SK-N-SH (cell line): Measurements from ENCODE around the gene SAE1. TPM values are rescaled to one million over a fixed set of nuclear protein-coding genes. Genes with fewer than 3 reads are reported as not detected.

Experiments
- CTCF ChIA-PET: fragments of 300-600, 350-600 bp; formaldehyde crosslinking; extraction: SDS; loops from one replicate; lab custom pipeline; 2021; lab: Yijun Ruan, JAX
- POLR2A ChIA-PET: fragments of 350-600 bp; sonication (Branson Sonifier 250); formaldehyde crosslinking; extraction: SDS; loops from one replicate; lab custom pipeline; 2020; ENCODE audit warnings: antibody characterized with exemption, inconsistent platforms; lab: Yijun Ruan, JAX
- DNase-seq: peaks from one replicate; pipeline ENCODE4 v3.0.0; 2012
- H2AFZ ChIP-seq: fragments of 200-600 bp; sonication (generic); 2 replicates; pipeline ENCODE4 v1.8.1; 2016; ENCODE audit warnings: antibody characterized with exemption, mild to moderate bottlenecking, low read depth
- H3F3A ChIP-seq: fragments of 200-600 bp; sonication (generic); replicated peaks from 2 replicates; pipeline ENCODE3; 2016; ENCODE audit warnings: antibody characterized with exemption, mild to moderate bottlenecking; ENCODE audit not compliant: insufficient read depth
- H3K27ac ChIP-seq, 2 experiments: fragments of 200-500 bp in 1 of 2; fragments of 200-600 bp in 1 of 2; sonication (Bioruptor generic) in 1 of 2; sonication (generic), shearing (Covaris generic) in 1 of 2; 2 replicates each; pipeline versions ENCODE4 v1.5.1 to v1.6.1; 2014 to 2016; ENCODE audit warnings: low read depth in 2 of 2, inconsistent platforms in 1 of 2, low read length in 1 of 2, mild to moderate bottlenecking in 1 of 2, mixed read lengths in 1 of 2
- H3K27me3 ChIP-seq: fragments of 200-600 bp; sonication (generic), shearing (Covaris generic); 2 replicates; pipeline ENCODE4 v1.6.1; 2016; ENCODE audit warnings: mixed run types; ENCODE audit not compliant: insufficient read depth
- H3K36me3 ChIP-seq, 2 experiments: fragments of 200-500 bp in 1 of 2; fragments of 200-600 bp in 1 of 2; sonication (Bioruptor generic) in 1 of 2; sonication (generic) in 1 of 2; replicated peaks in 1 of 2; 2 replicates each; pipeline versions ENCODE3 to v1.5.1; 2014 to 2016; ENCODE audit warnings: low read length in 1 of 2, mild to moderate bottlenecking in 1 of 2; ENCODE audit not compliant: insufficient read depth in 2 of 2, control insufficient read depth in 1 of 2
- H3K4me1 ChIP-seq, 2 experiments: fragments of 200-500 bp in 1 of 2; fragments of 200-600 bp in 1 of 2; sonication (Bioruptor generic) in 1 of 2; sonication (generic), shearing (Covaris generic) in 1 of 2; 2 replicates each; pipeline versions ENCODE4 v1.5.1 to v1.6.1; 2014 to 2016; ENCODE audit warnings: low read depth in 1 of 2, low read length in 1 of 2, mixed run types in 1 of 2; ENCODE audit not compliant: insufficient read depth in 2 of 2, control insufficient read depth in 1 of 2
- H3K4me2 ChIP-seq: fragments of 200-600 bp; sonication (generic), shearing (Covaris generic); 2 replicates; pipeline ENCODE4 v1.6.1; 2017; ENCODE audit warnings: mixed run types
- H3K4me3 ChIP-seq, 2 experiments: fragments of 200-500 bp in 1 of 2; fragments of 200-600 bp in 1 of 2; sonication (Bioruptor generic) in 1 of 2; sonication (generic), shearing (Covaris generic) in 1 of 2; 2 replicates each; pipeline versions ENCODE4 v1.5.1 to v1.8.1; 2014 to 2016; ENCODE audit warnings: low read depth in 2 of 2, inconsistent platforms in 1 of 2, low read length in 1 of 2, mild to moderate bottlenecking in 1 of 2, mixed read lengths in 1 of 2, moderate library complexity in 1 of 2
- H3K79me2 ChIP-seq: fragments of 200-600 bp; sonication (generic); 2 replicates; pipeline ENCODE4 v1.8.1; 2017; ENCODE audit warnings: mild to moderate bottlenecking; ENCODE audit not compliant: insufficient read depth
- H3K9ac ChIP-seq: fragments of 200-600 bp; sonication (generic); 2 replicates; pipeline ENCODE4 v1.6.1; 2017; ENCODE audit warnings: mixed run types
- H3K9me2 ChIP-seq: fragments of 200-600 bp; sonication (generic); 2 replicates; pipeline ENCODE4 v1.6.1; 2017; ENCODE audit warnings: mixed run types
- H3K9me3 ChIP-seq: fragments of 200-600 bp; sonication (generic); 2 replicates; pipeline ENCODE4 v1.6.1; 2017; ENCODE audit warnings: mixed run types, mild to moderate bottlenecking, moderate library complexity
- H4K20me1 ChIP-seq: fragments of 200-600 bp; sonication (generic); 2 replicates; pipeline ENCODE4 v1.6.1; 2017; ENCODE audit warnings: mild to moderate bottlenecking, mixed run types; ENCODE audit not compliant: insufficient read depth
- CHD2 ChIP-seq: fragments of 150-350 bp; IDR thresholded peaks from 2 replicates; pipeline ENCODE4 v1.6.1; 2018; ENCODE audit warnings: low read length; ENCODE audit not compliant: partially characterized antibody
- CTCF ChIP-seq: fragments of 200-600 bp; sonication (generic); IDR thresholded peaks from 2 replicates; pipeline ENCODE4 v1.6.1; 2017; ENCODE audit warnings: antibody characterized with exemption, mild to moderate bottlenecking, moderate library complexity
- ELF1 ChIP-seq: IDR thresholded peaks from 2 replicates; pipeline ENCODE4 v1.4.0; 2012
- EZH2phosphoT487 ChIP-seq: fragments of 200-600 bp; sonication (generic); IDR thresholded peaks from 2 replicates; pipeline ENCODE4 v1.6.1; 2017; ENCODE audit warnings: low read depth, mixed run types, mild to moderate bottlenecking, antibody characterized with exemption, moderate library complexity, borderline replicate concordance
- GABPA ChIP-seq: IDR thresholded peaks from 2 replicates; pipeline ENCODE4 v1.4.0; 2012; ENCODE audit warnings: low read depth, mild to moderate bottlenecking
- GATA2 ChIP-seq: sonication (generic); formaldehyde crosslinking; IDR thresholded peaks from 2 replicates; pipeline ENCODE4 v1.5.0; 2020; ENCODE audit warnings: mild to moderate bottlenecking, missing genetic modification reagents
- MXI1 ChIP-seq: IDR thresholded peaks from 2 replicates; pipeline ENCODE4 v1.6.1; 2012; ENCODE audit warnings: mild to moderate bottlenecking, low read depth, low read length, improper control_type of control experiment
- NFIC ChIP-seq: IDR thresholded peaks from 2 replicates; pipeline ENCODE4 v1.4.0; 2012; ENCODE audit warnings: borderline replicate concordance
- NRF1 ChIP-seq: IDR thresholded peaks from 2 replicates; pipeline ENCODE4 v1.6.1; 2012; ENCODE audit warnings: low read depth, mild to moderate bottlenecking, low read length
- POLR2AphosphoS5 ChIP-seq: IDR thresholded peaks from 2 replicates; pipeline ENCODE4 v1.6.1; 2012; ENCODE audit warnings: low read depth, low read length
- RAD21 ChIP-seq: IDR thresholded peaks from 2 replicates; pipeline ENCODE4 v1.6.1; 2012; ENCODE audit warnings: mild to moderate bottlenecking, low read length
- TAF1 ChIP-seq: IDR thresholded peaks from 2 replicates; pipeline ENCODE4 v1.6.1; 2012; ENCODE audit warnings: low read depth, mild to moderate bottlenecking, low read length, moderate library complexity, borderline replicate concordance
- TCF12 ChIP-seq: IDR thresholded peaks from 2 replicates; pipeline ENCODE4 v1.4.0; 2012
- TEAD4 ChIP-seq: IDR thresholded peaks from 2 replicates; pipeline ENCODE4 v1.4.0; 2012; ENCODE audit warnings: mild to moderate bottlenecking, borderline replicate concordance; ENCODE audit not compliant: insufficient read depth
- USF1 ChIP-seq: IDR thresholded peaks from 2 replicates; pipeline ENCODE4 v1.4.0; 2012; ENCODE audit warnings: low read depth, borderline replicate concordance
- YY1 ChIP-seq: IDR thresholded peaks from 2 replicates; pipeline ENCODE4 v1.4.0; 2012; ENCODE audit warnings: low read depth, mild to moderate bottlenecking
- WGBS: methylation state at CpG from one replicate; pipeline ENCODE4 v1.1.6; 2017; ENCODE audit warnings: low lambda C conversion rate; 5-methylcytosine and 5-hydroxymethylcytosine counted together
- polyA plus RNA-seq, 3 experiments: library from polyadenylated mRNA; depleted of rRNA; stranded (reverse); fragments of >200 nt; gene quantifications; 2 replicates each; pipeline ENCODE4 v1.2.3, GENCODE V29; 2012
- TF ChIP-seq, protein P1 (sequence below): IDR thresholded peaks from 2 replicates; pipeline ENCODE4; 2012
- TF ChIP-seq, protein P2 (sequence below): IDR thresholded peaks from 2 replicates; pipeline ENCODE4 v1.6.1; 2012; ENCODE audit warnings: mild to moderate bottlenecking, low read depth, low read length, moderate library complexity
- TF ChIP-seq, protein P3 (sequence below): fragments of 150-350 bp; IDR thresholded peaks from 2 replicates; pipeline ENCODE4 v1.6.1; 2016; ENCODE audit warnings: mild to moderate bottlenecking, low read depth, low read length

SAE1 gene
- polyA plus RNA-seq, 1 of the 3 experiments (the other 2 are of a cell fraction): 123 TPM

DNA sequence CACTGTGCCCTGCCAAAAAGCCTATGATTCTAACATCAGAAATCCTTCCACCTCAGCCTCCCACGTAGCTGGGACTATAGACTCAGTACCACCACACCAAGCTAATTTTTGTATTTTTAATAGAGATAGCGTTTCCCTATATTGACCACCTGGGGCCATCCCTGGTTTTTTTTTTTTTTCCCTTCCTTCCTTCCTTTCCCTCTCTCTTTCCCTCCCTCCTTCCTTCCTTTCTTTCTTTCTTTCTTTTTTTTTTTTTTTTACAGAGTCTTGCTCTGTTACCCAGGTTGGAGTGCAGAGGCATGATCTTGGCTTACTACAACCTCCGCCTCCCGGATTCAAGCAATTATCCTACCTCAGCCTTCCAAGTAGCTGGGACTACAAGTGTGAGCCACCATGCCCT is 1.1 kb upstream of the SAE1 start:
- Histone ChIP-seq H3K9ac (no peak overlapping the region), H3K4me1 (peaks cover 2 to 13% of the 10 kb centered on the region in 2 experiments; a peak in 2 of 4 replicates), H3K4me2 (no peak overlapping the region), H4K20me1 (peaks cover 30% of the 10 kb centered on the region), H3K27me3 (no peaks in the 10 kb centered on the region), H3F3A (peaks cover 11% of the 10 kb centered on the region), H3K36me3 (peaks cover 0 to 11% of the 10 kb centered on the region in 2 experiments), H3K9me3 (no peaks in the 10 kb centered on the region), H3K4me3 (no peak overlapping the region), H3K27ac (no peak overlapping the region), H2AFZ (peak overlapping the region; percentile 85; the same call in 1 of the 2 replicates), H3K9me2 (no peaks in the 10 kb centered on the region), H3K79me2 (peaks cover 39% of the 10 kb centered on the region)
- ChIA-PET CTCF (interaction anchor here (0.7 to 1.0 kb wide), 2 partner anchors 11 to 51 kb away, joined by 3 to 5 read pairs; no protein-coding TSS in a partner anchor), POLR2A (no interaction called here)
- WGBS: 97% methylated on average over 4 of the region's 4 CpGs
- no peak for TF ChIP-seq RAD21
- TF ChIP-seq ELF1: no peak
- TF ChIP-seq MXI1: no peak
- no peak for TF ChIP-seq YY1
- TF ChIP-seq GATA2: no peak
- TF ChIP-seq EZH2phosphoT487: no peak
- TF ChIP-seq, protein P1, sequence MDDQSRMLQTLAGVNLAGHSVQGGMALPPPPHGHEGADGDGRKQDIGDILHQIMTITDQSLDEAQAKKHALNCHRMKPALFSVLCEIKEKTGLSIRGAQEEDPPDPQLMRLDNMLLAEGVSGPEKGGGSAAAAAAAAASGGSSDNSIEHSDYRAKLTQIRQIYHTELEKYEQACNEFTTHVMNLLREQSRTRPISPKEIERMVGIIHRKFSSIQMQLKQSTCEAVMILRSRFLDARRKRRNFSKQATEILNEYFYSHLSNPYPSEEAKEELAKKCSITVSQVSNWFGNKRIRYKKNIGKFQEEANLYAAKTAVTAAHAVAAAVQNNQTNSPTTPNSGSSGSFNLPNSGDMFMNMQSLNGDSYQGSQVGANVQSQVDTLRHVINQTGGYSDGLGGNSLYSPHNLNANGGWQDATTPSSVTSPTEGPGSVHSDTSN: no peak
- TF ChIP-seq TAF1: no peak
- TF ChIP-seq, all 33 proteins: peak for 0
- DNase-seq: no peak

DNA sequence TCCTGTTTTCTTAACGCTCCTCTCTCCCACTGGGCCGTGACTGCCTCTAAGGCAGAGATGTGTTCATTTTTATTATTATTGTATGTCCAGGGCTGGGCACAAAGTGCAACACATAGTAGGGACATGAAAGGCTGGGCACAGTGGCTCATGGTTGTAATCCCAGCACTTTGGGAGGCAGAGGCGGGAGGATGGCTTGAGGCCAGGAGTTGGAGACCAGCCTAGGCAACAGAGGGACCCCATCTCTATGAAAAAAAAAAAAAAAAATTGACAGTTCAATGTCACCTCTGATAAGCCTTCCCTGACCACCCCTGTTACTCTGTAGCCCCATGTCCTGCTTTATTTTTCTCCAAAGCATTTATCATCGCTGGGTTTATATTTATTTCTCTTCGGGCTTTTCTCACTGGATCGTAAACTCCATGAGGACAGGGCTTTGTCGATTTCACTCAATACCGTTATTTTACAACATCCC is 481 bp upstream of the SAE1 start:
- no peaks in the 10 kb centered on the region for H3K9me2 ChIP-seq
- no peak for TF ChIP-seq TEAD4
- TF ChIP-seq NFIC: no peak
- no peak for TF ChIP-seq CHD2
- TF ChIP-seq ELF1: no peak
- TF ChIP-seq TCF12: no peak
- TF ChIP-seq, protein P2, sequence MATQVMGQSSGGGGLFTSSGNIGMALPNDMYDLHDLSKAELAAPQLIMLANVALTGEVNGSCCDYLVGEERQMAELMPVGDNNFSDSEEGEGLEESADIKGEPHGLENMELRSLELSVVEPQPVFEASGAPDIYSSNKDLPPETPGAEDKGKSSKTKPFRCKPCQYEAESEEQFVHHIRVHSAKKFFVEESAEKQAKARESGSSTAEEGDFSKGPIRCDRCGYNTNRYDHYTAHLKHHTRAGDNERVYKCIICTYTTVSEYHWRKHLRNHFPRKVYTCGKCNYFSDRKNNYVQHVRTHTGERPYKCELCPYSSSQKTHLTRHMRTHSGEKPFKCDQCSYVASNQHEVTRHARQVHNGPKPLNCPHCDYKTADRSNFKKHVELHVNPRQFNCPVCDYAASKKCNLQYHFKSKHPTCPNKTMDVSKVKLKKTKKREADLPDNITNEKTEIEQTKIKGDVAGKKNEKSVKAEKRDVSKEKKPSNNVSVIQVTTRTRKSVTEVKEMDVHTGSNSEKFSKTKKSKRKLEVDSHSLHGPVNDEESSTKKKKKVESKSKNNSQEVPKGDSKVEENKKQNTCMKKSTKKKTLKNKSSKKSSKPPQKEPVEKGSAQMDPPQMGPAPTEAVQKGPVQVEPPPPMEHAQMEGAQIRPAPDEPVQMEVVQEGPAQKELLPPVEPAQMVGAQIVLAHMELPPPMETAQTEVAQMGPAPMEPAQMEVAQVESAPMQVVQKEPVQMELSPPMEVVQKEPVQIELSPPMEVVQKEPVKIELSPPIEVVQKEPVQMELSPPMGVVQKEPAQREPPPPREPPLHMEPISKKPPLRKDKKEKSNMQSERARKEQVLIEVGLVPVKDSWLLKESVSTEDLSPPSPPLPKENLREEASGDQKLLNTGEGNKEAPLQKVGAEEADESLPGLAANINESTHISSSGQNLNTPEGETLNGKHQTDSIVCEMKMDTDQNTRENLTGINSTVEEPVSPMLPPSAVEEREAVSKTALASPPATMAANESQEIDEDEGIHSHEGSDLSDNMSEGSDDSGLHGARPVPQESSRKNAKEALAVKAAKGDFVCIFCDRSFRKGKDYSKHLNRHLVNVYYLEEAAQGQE: no peak
- no peak for TF ChIP-seq USF1
- TF ChIP-seq NRF1: no peak
- TF ChIP-seq GABPA: no peak
- TF ChIP-seq POLR2AphosphoS5: no peak
- no peak for TF ChIP-seq EZH2phosphoT487
- TF ChIP-seq GATA2: no peak
- TF ChIP-seq, protein P3, sequence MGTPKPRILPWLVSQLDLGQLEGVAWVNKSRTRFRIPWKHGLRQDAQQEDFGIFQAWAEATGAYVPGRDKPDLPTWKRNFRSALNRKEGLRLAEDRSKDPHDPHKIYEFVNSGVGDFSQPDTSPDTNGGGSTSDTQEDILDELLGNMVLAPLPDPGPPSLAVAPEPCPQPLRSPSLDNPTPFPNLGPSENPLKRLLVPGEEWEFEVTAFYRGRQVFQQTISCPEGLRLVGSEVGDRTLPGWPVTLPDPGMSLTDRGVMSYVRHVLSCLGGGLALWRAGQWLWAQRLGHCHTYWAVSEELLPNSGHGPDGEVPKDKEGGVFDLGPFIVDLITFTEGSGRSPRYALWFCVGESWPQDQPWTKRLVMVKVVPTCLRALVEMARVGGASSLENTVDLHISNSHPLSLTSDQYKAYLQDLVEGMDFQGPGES: no peak
- TF ChIP-seq CTCF: no peak

More for the DNA sequence above, 481 bp upstream of the SAE1 start:
- no peaks in the 10 kb centered on the region for H3K9me3 ChIP-seq
- no peak overlapping the region for H3K4me3 ChIP-seq
- H2AFZ ChIP-seq: peak overlapping the region; percentile 85
- no peak overlapping the region for H3K4me2 ChIP-seq
- H3K9ac ChIP-seq: no peak overlapping the region
- H3K27me3 ChIP-seq: no peaks in the 10 kb centered on the region
- H3K79me2 ChIP-seq: peaks cover 44% of the 10 kb centered on the region
- peaks cover 2 to 18% of the 10 kb centered on the region in 2 experiments; a peak in 3 of 4 replicates for H3K4me1 ChIP-seq
- no peak for DNase-seq
- H4K20me1 ChIP-seq: peaks cover 35% of the 10 kb centered on the region
- ChIA-PET POLR2A (interaction anchor here (1.3 to 1.8 kb wide), 3 partner anchors 17 to 113 kb away, joined by 3 to 9 read pairs (median 7); partner anchors contain the start of gene ZC3H4), CTCF (interaction anchor here (0.7 to 1.6 kb wide), 4 partner anchors 11 to 118 kb away, joined by 3 to 5 read pairs (median 4); no protein-coding TSS in a partner anchor)
- H3K36me3 ChIP-seq: peaks cover 0 to 11% of the 10 kb centered on the region in 2 experiments
- 72% methylated on average over 8 of the region's 8 CpGs for WGBS
- peaks cover 8% of the 10 kb centered on the region for H3F3A ChIP-seq
- peak overlapping the region; percentile 20 to 50; a peak in 2 of 4 replicates for H3K27ac ChIP-seq
